Stimulated activated naive CD8-positive, alpha-beta T cell treated with anti-CD3 and anti-CD28 coated beads, Interleukin-15, Interleukin-2, amounts not matched to agents 100 ng/mL and 50 ng/mL, for 24 hours (primary cell): ENCODE measurements around the gene CASR.

Experiments used
- H3K27ac Mint-ChIP-seq: one replicate; pipeline ENCODE4 v1.8.0; 2021; ENCODE audit warnings: mild to moderate bottlenecking, mixed read lengths
- H3K27me3 Mint-ChIP-seq: one replicate; pipeline ENCODE4 v1.8.0; 2021; ENCODE audit warnings: mixed read lengths
- H3K36me3 Mint-ChIP-seq: one replicate; pipeline ENCODE4 v1.8.0; 2021; ENCODE audit warnings: low read depth, mixed read lengths
- H3K4me1 Mint-ChIP-seq: one replicate; pipeline ENCODE4 v1.8.0; 2021; ENCODE audit warnings: low read depth, mixed read lengths
- H3K4me3 Mint-ChIP-seq: one replicate; pipeline ENCODE4 v1.8.0; 2021; ENCODE audit warnings: mild to moderate bottlenecking, mixed read lengths
- H3K9me3 Mint-ChIP-seq: one replicate; pipeline ENCODE4 v1.8.0; 2021; ENCODE audit warnings: mixed read lengths

CASR gene

GRCh38 chr3:122260206-122260605, 76.7 kb downstream of the CASR start:
- H3K4me1 Mint-ChIP-seq, result peaks cover 35% of the 10 kb centered on the region
- H3K36me3 Mint-ChIP-seq, result no peaks in the 10 kb centered on the region
- H3K4me3 Mint-ChIP-seq, result no peak overlapping the region
- no peak overlapping the region for H3K27ac Mint-ChIP-seq
- H3K9me3 Mint-ChIP-seq, result no peaks in the 10 kb centered on the region
- H3K27me3 Mint-ChIP-seq, result peaks cover 16% of the 10 kb centered on the region

- no peaks in the 10 kb centered on the region for H3K36me3 Mint-ChIP-seq
- peaks cover 42% of the 10 kb centered on the region for H3K4me1 Mint-ChIP-seq
- H3K9me3 Mint-ChIP-seq, result no peaks in the 10 kb centered on the region
- H3K4me3 Mint-ChIP-seq, result no peak overlapping the region
- peaks cover 19% of the 10 kb centered on the region for H3K27me3 Mint-ChIP-seq
- no peak overlapping the region for H3K27ac Mint-ChIP-seq
Observed at GRCh38 chr3:122263058-122263457, 79.6 kb downstream of the CASR start.

- Mint-ChIP-seq H3K27ac (no peak overlapping the region), H3K4me3 (no peak overlapping the region), H3K36me3 (no peaks in the 10 kb centered on the region), H3K9me3 (no peaks in the 10 kb centered on the region), H3K27me3 (peaks cover 19% of the 10 kb centered on the region), H3K4me1 (peaks cover 36% of the 10 kb centered on the region)
Observed at GRCh38 chr3:122263974-122264588, 80.6 kb downstream of the CASR start.

GRCh38 chr3:122265957-122266356, 82.5 kb downstream of the CASR start:
- H3K9me3 Mint-ChIP-seq, result no peaks in the 10 kb centered on the region
- no peaks in the 10 kb centered on the region for H3K36me3 Mint-ChIP-seq
- H3K4me1 Mint-ChIP-seq, result peaks cover 30% of the 10 kb centered on the region
- H3K27ac Mint-ChIP-seq, result peak overlapping the region; percentile 46
- no peak overlapping the region for H3K4me3 Mint-ChIP-seq
- peaks cover 19% of the 10 kb centered on the region for H3K27me3 Mint-ChIP-seq

GRCh38 chr3:122268257-122269024, 85.0 kb downstream of the CASR start:
- H3K4me3 Mint-ChIP-seq, result no peak overlapping the region
- H3K9me3 Mint-ChIP-seq, result peaks cover under 1% of the 10 kb centered on the region
- no peaks in the 10 kb centered on the region for H3K36me3 Mint-ChIP-seq
- H3K27ac Mint-ChIP-seq, result no peak overlapping the region
- H3K4me1 Mint-ChIP-seq, result peaks cover 55% of the 10 kb centered on the region
- H3K27me3 Mint-ChIP-seq, result peaks cover 13% of the 10 kb centered on the region

DNA sequence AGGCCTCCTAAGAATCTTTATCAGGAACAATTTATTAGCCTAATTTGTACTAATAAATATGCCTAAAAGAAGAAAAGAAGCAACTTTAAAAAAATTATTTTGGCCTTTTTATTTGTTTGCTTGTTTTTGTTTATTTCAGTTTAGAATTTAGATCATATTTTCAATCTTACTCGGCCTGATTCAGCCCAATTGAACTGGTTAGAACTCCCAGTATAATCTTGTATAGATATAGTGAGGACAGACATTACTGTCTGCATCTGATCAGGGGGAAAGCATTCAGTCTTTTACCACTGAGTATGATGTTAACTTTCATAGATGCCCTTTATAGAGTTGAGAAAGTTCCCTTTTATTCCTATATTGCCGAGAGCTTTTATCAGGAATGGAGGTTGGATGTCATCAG, 85.6 kb downstream of the CASR start:
- no peak overlapping the region for H3K27ac Mint-ChIP-seq
- no peaks in the 10 kb centered on the region for H3K36me3 Mint-ChIP-seq
- no peak overlapping the region for H3K4me3 Mint-ChIP-seq
- peaks cover 58% of the 10 kb centered on the region for H3K4me1 Mint-ChIP-seq
- H3K9me3 Mint-ChIP-seq, result peaks cover 4% of the 10 kb centered on the region
- peaks cover 13% of the 10 kb centered on the region for H3K27me3 Mint-ChIP-seq

GRCh38 chr3:122271246-122271898, 87.9 kb downstream of the CASR start:
- peaks cover 44% of the 10 kb centered on the region for H3K4me1 Mint-ChIP-seq
- no peaks in the 10 kb centered on the region for H3K27me3 Mint-ChIP-seq
- peaks cover 4% of the 10 kb centered on the region for H3K9me3 Mint-ChIP-seq
- no peak overlapping the region for H3K27ac Mint-ChIP-seq
- no peaks in the 10 kb centered on the region for H3K36me3 Mint-ChIP-seq
- no peak overlapping the region for H3K4me3 Mint-ChIP-seq

DNA sequence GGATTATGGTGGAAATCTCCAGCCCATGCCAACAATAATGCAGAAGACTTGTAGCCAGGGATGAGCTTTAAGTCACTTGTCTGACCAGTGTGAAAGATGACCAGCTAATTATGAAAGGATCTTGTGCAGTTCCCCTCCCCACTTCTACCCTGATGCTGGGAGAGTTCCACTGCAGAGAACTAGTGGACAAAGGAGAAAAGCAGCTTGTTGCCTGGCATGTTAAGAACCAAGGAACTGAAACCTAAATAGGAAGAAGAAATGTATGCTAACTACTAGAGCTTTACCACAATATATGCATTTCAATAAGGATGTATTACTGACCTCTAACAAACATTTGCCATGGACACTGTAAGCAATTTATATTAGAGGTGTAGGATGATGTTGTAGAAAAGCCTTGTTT, 89.4 kb downstream of the CASR start:
- Mint-ChIP-seq H3K36me3 (no peaks in the 10 kb centered on the region), H3K4me3 (no peak overlapping the region), H3K27ac (no peak overlapping the region), H3K27me3 (no peaks in the 10 kb centered on the region), H3K9me3 (peaks cover 4% of the 10 kb centered on the region), H3K4me1 (peaks cover 35% of the 10 kb centered on the region)

- Mint-ChIP-seq H3K27ac (peak overlapping the region; percentile 6), H3K4me1 (peaks cover 30% of the 10 kb centered on the region), H3K4me3 (no peak overlapping the region), H3K27me3 (no peaks in the 10 kb centered on the region), H3K9me3 (peaks cover 4% of the 10 kb centered on the region), H3K36me3 (no peaks in the 10 kb centered on the region)
Observed at GRCh38 chr3:122273498-122273897, 90.0 kb downstream of the CASR start.

DNA sequence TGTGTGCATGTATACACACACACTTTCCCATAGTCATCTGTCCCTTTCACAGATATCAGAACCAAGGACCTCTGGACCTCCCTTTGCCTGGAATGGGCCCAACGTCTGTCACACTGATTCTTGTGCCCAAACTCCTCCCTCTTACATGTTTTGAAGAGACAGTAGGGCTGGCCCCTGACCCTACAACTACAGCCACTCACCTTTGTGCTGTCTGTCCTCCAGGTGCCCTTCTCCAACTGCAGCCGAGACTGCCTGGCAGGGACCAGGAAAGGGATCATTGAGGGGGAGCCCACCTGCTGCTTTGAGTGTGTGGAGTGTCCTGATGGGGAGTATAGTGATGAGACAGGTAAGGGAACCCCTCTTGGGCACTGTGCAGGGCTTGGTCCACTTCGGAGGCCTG, 98.4 kb downstream of the CASR start:
- Mint-ChIP-seq H3K27me3 (no peaks in the 10 kb centered on the region), H3K36me3 (no peaks in the 10 kb centered on the region), H3K4me3 (no peak overlapping the region), H3K9me3 (no peaks in the 10 kb centered on the region), H3K4me1 (no peaks in the 10 kb centered on the region), H3K27ac (no peak overlapping the region)

GRCh38 chr3:122283796-122284445, 100.5 kb downstream of the CASR start:
- Mint-ChIP-seq H3K9me3 (no peaks in the 10 kb centered on the region), H3K4me1 (no peaks in the 10 kb centered on the region), H3K36me3 (no peaks in the 10 kb centered on the region), H3K27me3 (no peaks in the 10 kb centered on the region), H3K4me3 (no peak overlapping the region), H3K27ac (no peak overlapping the region)

DNA sequence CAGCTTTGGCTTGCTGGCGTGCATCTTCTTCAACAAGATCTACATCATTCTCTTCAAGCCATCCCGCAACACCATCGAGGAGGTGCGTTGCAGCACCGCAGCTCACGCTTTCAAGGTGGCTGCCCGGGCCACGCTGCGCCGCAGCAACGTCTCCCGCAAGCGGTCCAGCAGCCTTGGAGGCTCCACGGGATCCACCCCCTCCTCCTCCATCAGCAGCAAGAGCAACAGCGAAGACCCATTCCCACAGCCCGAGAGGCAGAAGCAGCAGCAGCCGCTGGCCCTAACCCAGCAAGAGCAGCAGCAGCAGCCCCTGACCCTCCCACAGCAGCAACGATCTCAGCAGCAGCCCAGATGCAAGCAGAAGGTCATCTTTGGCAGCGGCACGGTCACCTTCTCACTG, 101.0 kb downstream of the CASR start:
- no peaks in the 10 kb centered on the region for H3K27me3 Mint-ChIP-seq
- no peak overlapping the region for H3K4me3 Mint-ChIP-seq
- no peaks in the 10 kb centered on the region for H3K4me1 Mint-ChIP-seq
- no peaks in the 10 kb centered on the region for H3K36me3 Mint-ChIP-seq
- no peak overlapping the region for H3K27ac Mint-ChIP-seq
- H3K9me3 Mint-ChIP-seq, result no peaks in the 10 kb centered on the region

DNA sequence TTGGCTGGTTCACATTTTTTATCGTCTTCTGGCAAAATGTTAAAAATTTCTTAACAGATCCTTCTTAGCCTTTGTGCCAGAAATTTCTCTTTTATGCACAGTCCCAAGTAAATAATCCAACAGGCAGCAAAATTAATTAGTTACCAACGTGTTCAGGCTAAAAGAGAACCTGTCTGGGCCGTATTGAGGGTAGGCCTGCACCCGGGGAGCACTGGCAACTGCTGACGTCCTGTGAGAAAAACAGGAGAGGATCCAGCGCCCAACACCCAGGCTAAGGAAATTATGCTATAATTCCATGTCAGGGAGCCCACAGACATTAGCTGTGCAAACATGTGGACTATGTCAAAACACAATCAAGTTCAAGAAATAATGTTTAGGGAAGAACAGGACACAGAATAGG, 110.9 kb downstream of the CASR start:
- no peaks in the 10 kb centered on the region for H3K9me3 Mint-ChIP-seq
- H3K4me3 Mint-ChIP-seq, result no peak overlapping the region
- no peaks in the 10 kb centered on the region for H3K36me3 Mint-ChIP-seq
- no peak overlapping the region for H3K27ac Mint-ChIP-seq
- H3K27me3 Mint-ChIP-seq, result no peaks in the 10 kb centered on the region
- H3K4me1 Mint-ChIP-seq, result peaks cover 18% of the 10 kb centered on the region

GRCh38 chr3:122295266-122296062, 112.0 kb downstream of the CASR start:
- Mint-ChIP-seq H3K27ac (no peak overlapping the region), H3K4me3 (no peak overlapping the region), H3K4me1 (peaks cover 21% of the 10 kb centered on the region), H3K9me3 (no peaks in the 10 kb centered on the region), H3K27me3 (no peaks in the 10 kb centered on the region), H3K36me3 (no peaks in the 10 kb centered on the region)
